ENCODE measurements around the gene IMPDH1. TPM values are rescaled to one million over a fixed set of nuclear protein-coding genes. Genes with fewer than 3 reads are reported as not detected.

Gene IMPDH1
- total and polyA plus RNA-seq, 10 of the 15 experiments (the other 5 are each of a cell fraction or from before 2014, with no cell fraction given), result 0.50 to 61.3 (median 41.8) TPM

- no peak for TF ChIP-seq SIX5 (IDR thresholded peaks at IDR 0.05; ENCODE audit: low read depth, low read length, severe bottlenecking)
- no peak for TF ChIP-seq ZBTB40 (IDR thresholded peaks at IDR 0.05; ENCODE audit: borderline replicate concordance)
- TF ChIP-seq ZZZ3 (IDR thresholded peaks at IDR 0.05; ENCODE audit: control insufficient read depth, insufficient read length, low read depth), result no peak
- TF ChIP-seq SMC3 (IDR thresholded peaks at IDR 0.05; ENCODE audit: borderline replicate concordance, low read length), result peak; percentile 80; the same call in 1 of the 2 replicates
These were observed 11.6 kb downstream of the IMPDH1 start (continued) for GRCh38 chr7:128398016-128398840.

- intact Hi-C loops (cut with micrococcal nuclease; ENCODE audit: unreplicated experiment), result no loop called here
- no peak for ATAC-seq
These were observed 13.4 kb downstream of the IMPDH1 start for GRCh38 chr7:128396357-128396756.

More at GRCh38 chr7:128396357-128396756, 13.4 kb downstream of the IMPDH1 start:
- Histone ChIP-seq H3K27me3 (replicated peaks in 1 of 2; ENCODE audit: control insufficient read depth in 2 of 2, insufficient read depth in 2 of 2, low read length in 1 of 2) (no peaks in the 10 kb centered on the region), H3K4me2 (ENCODE audit: control insufficient read depth, insufficient read depth) (no peak overlapping the region), H3K9me3 (replicated peaks; ENCODE audit: control insufficient read depth, insufficient read depth, low read length) (no peaks in the 10 kb centered on the region), H3K9ac (ENCODE audit: control insufficient read depth, insufficient read depth, low read length) (no peak overlapping the region), H3K4me1 (ENCODE audit: control insufficient read depth, insufficient read depth, low read length) (no peaks in the 10 kb centered on the region), H3K27ac (ENCODE audit: control insufficient read depth, insufficient read depth) (no peak overlapping the region), H4K20me1 (ENCODE audit: control insufficient read depth, insufficient read depth) (no peaks in the 10 kb centered on the region), H3K79me2 (ENCODE audit: control insufficient read depth, insufficient read depth, low read length) (no peaks in the 10 kb centered on the region), H3K36me3 (ENCODE audit: control insufficient read depth in 2 of 2, insufficient read depth in 2 of 2, low read length in 1 of 2) (peaks cover 9 to 13% of the 10 kb centered on the region in 2 experiments; a peak in 3 of 4 replicates), H3K4me3 (no peak overlapping the region), H2AFZ (ENCODE audit: control insufficient read depth, low read depth, low read length) (no peak overlapping the region)
- no peak for FAIRE-seq
- SMC1A ChIA-PET (ENCODE audit: uncharacterized antibody, unreplicated experiment), result interaction anchor here (4.0 kb wide), 1 partner anchor 29 kb away, joined by 80 read pairs; no protein-coding TSS in a partner anchor
- 98% methylated on average over 8 of the region's 11 CpGs for WGBS (ENCODE audit: insufficient coverage, insufficient replicate concordance, low lambda C conversion rate, missing lambda C conversion rate)
- POLR2A ChIA-PET, result interaction anchor here (0.7 kb wide), 1 partner anchor 607 kb away, joined by 3 read pairs; no protein-coding TSS in a partner anchor
- no TSS peak for BruUV-seq (replicated peaks)
- TF ChIP-seq, protein P1, sequence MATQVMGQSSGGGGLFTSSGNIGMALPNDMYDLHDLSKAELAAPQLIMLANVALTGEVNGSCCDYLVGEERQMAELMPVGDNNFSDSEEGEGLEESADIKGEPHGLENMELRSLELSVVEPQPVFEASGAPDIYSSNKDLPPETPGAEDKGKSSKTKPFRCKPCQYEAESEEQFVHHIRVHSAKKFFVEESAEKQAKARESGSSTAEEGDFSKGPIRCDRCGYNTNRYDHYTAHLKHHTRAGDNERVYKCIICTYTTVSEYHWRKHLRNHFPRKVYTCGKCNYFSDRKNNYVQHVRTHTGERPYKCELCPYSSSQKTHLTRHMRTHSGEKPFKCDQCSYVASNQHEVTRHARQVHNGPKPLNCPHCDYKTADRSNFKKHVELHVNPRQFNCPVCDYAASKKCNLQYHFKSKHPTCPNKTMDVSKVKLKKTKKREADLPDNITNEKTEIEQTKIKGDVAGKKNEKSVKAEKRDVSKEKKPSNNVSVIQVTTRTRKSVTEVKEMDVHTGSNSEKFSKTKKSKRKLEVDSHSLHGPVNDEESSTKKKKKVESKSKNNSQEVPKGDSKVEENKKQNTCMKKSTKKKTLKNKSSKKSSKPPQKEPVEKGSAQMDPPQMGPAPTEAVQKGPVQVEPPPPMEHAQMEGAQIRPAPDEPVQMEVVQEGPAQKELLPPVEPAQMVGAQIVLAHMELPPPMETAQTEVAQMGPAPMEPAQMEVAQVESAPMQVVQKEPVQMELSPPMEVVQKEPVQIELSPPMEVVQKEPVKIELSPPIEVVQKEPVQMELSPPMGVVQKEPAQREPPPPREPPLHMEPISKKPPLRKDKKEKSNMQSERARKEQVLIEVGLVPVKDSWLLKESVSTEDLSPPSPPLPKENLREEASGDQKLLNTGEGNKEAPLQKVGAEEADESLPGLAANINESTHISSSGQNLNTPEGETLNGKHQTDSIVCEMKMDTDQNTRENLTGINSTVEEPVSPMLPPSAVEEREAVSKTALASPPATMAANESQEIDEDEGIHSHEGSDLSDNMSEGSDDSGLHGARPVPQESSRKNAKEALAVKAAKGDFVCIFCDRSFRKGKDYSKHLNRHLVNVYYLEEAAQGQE (IDR thresholded peaks at IDR 0.05; ENCODE audit: low read depth, low read length), result no peak
- no peak for TF ChIP-seq KLF5 (IDR thresholded peaks at IDR 0.05; ENCODE audit: partially characterized antibody)
- TF ChIP-seq CBFB (IDR thresholded peaks at IDR 0.05; ENCODE audit: low read depth), result no peak
- TF ChIP-seq SIX5 (IDR thresholded peaks at IDR 0.05; ENCODE audit: low read depth, low read length, severe bottlenecking), result no peak
- DNase-seq (ENCODE audit: low read depth, low spot score), result no peak
- CTCF ChIA-PET, result interaction anchor here (0.6 to 3.9 kb wide), 4 partner anchors 15 to 79 kb away, joined by 3 to 31 read pairs (median 4); no protein-coding TSS in a partner anchor
- RAD21 ChIA-PET (ENCODE audit: unreplicated experiment), result interaction anchor here (1.0 to 3.9 kb wide), 2 partner anchors 30 to 47 kb away, joined by 3 to 46 read pairs; no protein-coding TSS in a partner anchor
- in situ Hi-C loops (cut with MboI), result no loop called here

All from GM12878 (cell line).